ENCODE measurements around the gene TCF12.

Gene TCF12

GRCh38 chr15:56883088-56883487, 35.4 kb upstream of the TCF12 start:
- DNase-seq (ENCODE audit: low read depth, low spot score) = no peak
- H3K4me3 ChIP-seq (ENCODE audit: low read depth, low read length) = no peak overlapping the region
- POLR2A ChIA-PET = no interaction called here
- TF ChIP-seq CTCF (IDR thresholded peaks at IDR 0.05; ENCODE audit: insufficient read depth, low read length, missing control alignments) = no peak
- CTCF ChIA-PET = interaction anchor here (0.7 kb wide), 2 partner anchors 35 to 61 kb away, joined by 3 read pairs; partner anchors contain the start of gene TCF12

- DNase-seq (ENCODE audit: low read depth, low spot score) = no peak
- no peak for TF ChIP-seq CTCF (IDR thresholded peaks at IDR 0.05; ENCODE audit: insufficient read depth, low read length, missing control alignments)
- H3K4me3 ChIP-seq (ENCODE audit: low read depth, low read length) = peak overlapping the region; percentile 68
- ChIA-PET CTCF (interaction anchor here (1.1 kb wide), 1 partner anchor 14 kb away, joined by 4 read pairs; no protein-coding TSS in a partner anchor), POLR2A (interaction anchor here (1.1 kb wide), 1 partner anchor 31 kb away, joined by 6 read pairs; no protein-coding TSS in a partner anchor)
Observed at GRCh38 chr15:56886363-56886931, 32.0 kb upstream of the TCF12 start.

- no peak for TF ChIP-seq CTCF (IDR thresholded peaks at IDR 0.05; ENCODE audit: insufficient read depth, low read length, missing control alignments)
- peak overlapping the region; percentile 68 for H3K4me3 ChIP-seq (ENCODE audit: low read depth, low read length)
- peak; percentile 75 for DNase-seq (ENCODE audit: low read depth, low spot score)
- ChIA-PET CTCF (interaction anchor here (1.1 kb wide), 1 partner anchor 15 kb away, joined by 4 read pairs; no protein-coding TSS in a partner anchor), POLR2A (interaction anchor here (0.8 to 1.1 kb wide), 2 partner anchors 30 to 31 kb away, joined by 4 to 6 read pairs; partner anchors contain the start of gene TCF12)
Observed at GRCh38 chr15:56886932-56887781, 31.3 kb upstream of the TCF12 start.

- ChIA-PET POLR2A (interaction anchor here (0.8 kb wide), 1 partner anchor 30 kb away, joined by 4 read pairs; the partner anchor contains the start of gene TCF12), CTCF (no interaction called here)
- H3K4me3 ChIP-seq (ENCODE audit: low read depth, low read length) = peak overlapping the region; percentile 68
- no peak for DNase-seq (ENCODE audit: low read depth, low spot score)
- TF ChIP-seq CTCF (IDR thresholded peaks at IDR 0.05; ENCODE audit: insufficient read depth, low read length, missing control alignments) = no peak
Observed at GRCh38 chr15:56887782-56888438, 30.5 kb upstream of the TCF12 start.

- ChIA-PET CTCF (interaction anchor here (1.0 kb wide), 1 partner anchor 26 kb away, joined by 3 read pairs; no protein-coding TSS in a partner anchor), POLR2A (no interaction called here)
- TF ChIP-seq CTCF (IDR thresholded peaks at IDR 0.05; ENCODE audit: insufficient read depth, low read length, missing control alignments) = no peak
- DNase-seq (ENCODE audit: low read depth, low spot score) = no peak
- no peak overlapping the region for H3K4me3 ChIP-seq (ENCODE audit: low read depth, low read length)
Observed at GRCh38 chr15:56890038-56890437, 28.4 kb upstream of the TCF12 start.
